Keratinocyte (primary cell): ENCODE data around the gene KLF7.

Source experiments
- CTCF ChIP-seq, 3 experiments: IDR thresholded peaks in 1 of 3; conservative IDR thresholded peaks in 1 of 3; optimal IDR thresholded peaks in 1 of 3; 2 replicates in 2 of 3; 3 replicates in 1 of 3; pipeline versions ENCODE3 to v1.5.1; 2011; ENCODE audit warnings: low read length in 3 of 3, mild to moderate bottlenecking in 3 of 3, moderate library complexity in 2 of 3, control low read depth in 1 of 3, inconsistent platforms in 1 of 3; ENCODE audit not compliant: insufficient read depth in 2 of 3; ENCODE audit errors: extremely low read depth in 1 of 3
- EZH2 ChIP-seq: IDR thresholded peaks from one replicate; pipeline ENCODE4 v1.6.1; 2012; ENCODE audit warnings: inconsistent platforms, mild to moderate bottlenecking, low read length, moderate library complexity

- no peak for TF ChIP-seq CTCF (optimal IDR thresholded peaks at IDR 0.05 in 1 of 3, IDR thresholded peaks at IDR 0.05 in 1 of 3, conservative IDR thresholded peaks at IDR 0.05 in 1 of 3; ENCODE audit: extremely low read depth in 1 of 3, insufficient read depth in 2 of 3, low read length in 3 of 3)
- no peak for TF ChIP-seq EZH2
Measured at GRCh38 chr2:207184348-207184747, 18.6 kb upstream of the KLF7 start.
